Endothelial cell of umbilical vein (primary cell): ENCODE data around the gene MTREX. TPM values are rescaled to one million over a fixed set of nuclear protein-coding genes. Genes with fewer than 3 reads are reported as not detected.

Experiments
- BruUV-seq: library from RNA; stranded (reverse); fragments of 400-500 nt; replicated peaks from 2 replicates; lab custom pipeline; 2021; lab: Mats Ljungman, UMichigan
- CTCF ChIA-PET: fragments of 300-600, 350-600 bp; sonication (Branson Sonifier 250); formaldehyde crosslinking; loops from one replicate; lab custom pipeline; 2021; ENCODE audit warnings: antibody characterized with exemption, inconsistent platforms; lab: Charles Lee
- POLR2A ChIA-PET: fragments of 300-600, 350-600 bp; sonication (Branson Sonifier 250); formaldehyde crosslinking; loops from one replicate; lab custom pipeline; 2021; ENCODE audit warnings: antibody characterized with exemption, inconsistent platforms; lab: Charles Lee
- DNase-seq: peaks from one replicate; pipeline ENCODE4 v3.0.0-alpha.2; 2011; ENCODE audit warnings: low read depth, low spot score
- FAIRE-seq: peaks from 2 replicates; lab custom pipeline; 2011; peaks lifted over from hg19 to GRCh38; lab: Jason Lieb, UNC
- H2AFZ ChIP-seq: 2 replicates; pipeline ENCODE4 v1.6.0; 2012; ENCODE audit warnings: low read depth, low read length, control low read depth, inconsistent platforms
- H3K27ac ChIP-seq: 2 replicates; pipeline ENCODE4 v1.5.1; 2011; ENCODE audit warnings: low read depth, mild to moderate bottlenecking, control low read depth, low read length, moderate library complexity; ENCODE audit not compliant: insufficient read depth
- H3K27me3 ChIP-seq, 2 experiments: 2 replicates each; pipeline versions ENCODE4 v1.6.0 to v1.6.1; 2011; ENCODE audit warnings: low read length in 2 of 2, mixed read lengths in 1 of 2; ENCODE audit not compliant: control insufficient read depth in 2 of 2, insufficient read depth in 2 of 2
- H3K36me3 ChIP-seq, 2 experiments: 2 replicates in 1 of 2; 3 replicates in 1 of 2; pipeline ENCODE4 v1.5.1; 2011; ENCODE audit warnings: low read length in 2 of 2, mild to moderate bottlenecking in 1 of 2, moderate library complexity in 1 of 2; ENCODE audit not compliant: control insufficient read depth in 2 of 2, insufficient read depth in 2 of 2; ENCODE audit errors: extremely low read depth in 1 of 2
- H3K4me1 ChIP-seq: 3 replicates; pipeline ENCODE4 v1.5.1; 2011; ENCODE audit warnings: mild to moderate bottlenecking, low read length; ENCODE audit not compliant: control insufficient read depth, insufficient read depth; ENCODE audit errors: extremely low read depth
- H3K4me2 ChIP-seq: 2 replicates; pipeline ENCODE4 v1.6.1; 2011; ENCODE audit warnings: low read length, control low read depth, mixed read lengths; ENCODE audit not compliant: insufficient read depth
- H3K4me3 ChIP-seq, 3 experiments: fragments of 200-600 bp in 1 of 3; sonication (generic), shearing (Covaris generic) in 1 of 3; replicated peaks in 1 of 3; 2 replicates each; pipeline ENCODE4 v1.5.1; 2011 to 2016; ENCODE audit warnings: control low read depth in 3 of 3, low read length in 3 of 3, mild to moderate bottlenecking in 2 of 3, inconsistent platforms in 1 of 3, low read depth in 1 of 3, moderate library complexity in 1 of 3; ENCODE audit not compliant: insufficient read depth in 1 of 3
- H3K79me2 ChIP-seq: 2 replicates; pipeline ENCODE4 v1.6.0; 2012; ENCODE audit warnings: low read length, inconsistent platforms; ENCODE audit not compliant: control insufficient read depth, insufficient read depth
- H3K9ac ChIP-seq: replicated peaks from 2 replicates; pipeline ENCODE3; 2011; ENCODE audit warnings: low read length, control low read depth; ENCODE audit not compliant: insufficient read depth; ENCODE audit errors: extremely low read depth
- H3K9me1 ChIP-seq: replicated peaks from 3 replicates; pipeline ENCODE4 v1.6.0; 2011; ENCODE audit warnings: mild to moderate bottlenecking, low read length; ENCODE audit not compliant: control insufficient read depth, insufficient read depth; ENCODE audit errors: extremely low read depth
- H3K9me3 ChIP-seq: replicated peaks from 2 replicates; pipeline ENCODE4 v1.5.1; 2012; ENCODE audit warnings: low read length, inconsistent platforms; ENCODE audit not compliant: control insufficient read depth, insufficient read depth
- H4K20me1 ChIP-seq: replicated peaks from 2 replicates; pipeline ENCODE3; 2011; ENCODE audit warnings: mild to moderate bottlenecking, low read length; ENCODE audit not compliant: control insufficient read depth, insufficient read depth; ENCODE audit errors: extremely low read depth
- EZH2 ChIP-seq: IDR thresholded peaks from 2 replicates; pipeline ENCODE4 v1.6.1; 2012; ENCODE audit warnings: borderline replicate concordance, low read depth, mild to moderate bottlenecking, moderate library complexity, low read length, inconsistent platforms; ENCODE audit not compliant: severe bottlenecking
- FOS ChIP-seq: IDR thresholded peaks from 2 replicates; pipeline ENCODE4 v1.6.1; 2011; ENCODE audit warnings: mild to moderate bottlenecking, low read length, moderate library complexity, borderline replicate concordance; ENCODE audit not compliant: insufficient read depth
- GATA2 ChIP-seq: IDR thresholded peaks from 2 replicates; pipeline ENCODE4 v1.7.0; 2011; ENCODE audit warnings: low read depth, mild to moderate bottlenecking, moderate library complexity, mixed read lengths, low read length; ENCODE audit not compliant: insufficient read length, insufficient read depth
- JUN ChIP-seq: IDR thresholded peaks from 2 replicates; pipeline ENCODE4 v1.6.1; 2011; ENCODE audit warnings: borderline replicate concordance, low read depth; ENCODE audit not compliant: insufficient read length, insufficient read depth
- MYC ChIP-seq: IDR thresholded peaks from one replicate; pipeline ENCODE4 v1.6.1; 2011; ENCODE audit warnings: mild to moderate bottlenecking, low read depth, low read length
- POLR2A ChIP-seq: IDR thresholded peaks from 2 replicates; pipeline ENCODE4 v1.6.1; 2012; ENCODE audit warnings: low read depth, mild to moderate bottlenecking, control low read depth, low read length
- POLR2AphosphoS5 ChIP-seq: IDR thresholded peaks from 2 replicates; pipeline ENCODE4 v1.6.1; 2012; ENCODE audit warnings: low read depth, mild to moderate bottlenecking, control low read depth, low read length, moderate library complexity; ENCODE audit not compliant: insufficient read depth
- dilution Hi-C: fragments of 300-500 bp; cut with MboI; formaldehyde crosslinking; loops from one replicate; pipeline ENCODE4 v1.15.0; 2019; ENCODE audit warnings: low sequenced_read_pairs; ENCODE audit not compliant: extremely low pct_ligation_motif_present
- intact Hi-C: fragments of 100-400 bp; cut with micrococcal nuclease; formaldehyde crosslinking; loops from one replicate; pipeline ENCODE4 v1.10.0; 2022
- polyA plus RNA-seq, 4 experiments: library from polyadenylated mRNA; depleted of rRNA in 3 of 4; stranded (reverse) in 3 of 4; unstranded in 1 of 4; fragments of >200 nt; gene quantifications; 2 replicates each; pipeline versions ENCODE4 v1.2.1 to v1.2.3, GENCODE V29; 2011 to 2012; ENCODE audit warnings: missing spikeins in 1 of 4
- total RNA-seq: library from RNA; stranded (reverse); gene quantifications from 2 replicates; pipeline ENCODE4 v1.2.3, GENCODE V29; 2021
- TF ChIP-seq, protein P1 (sequence below), 2 donors: IDR thresholded peaks; 1 replicate in 1 of 2; 2 replicates in 1 of 2; pipeline ENCODE4 v1.5.1; 2011; ENCODE audit warnings: low read length in 2 of 2, mild to moderate bottlenecking in 2 of 2, moderate library complexity in 2 of 2, control low read depth in 1 of 2, inconsistent platforms in 1 of 2, low read depth in 1 of 2; ENCODE audit not compliant: insufficient read depth in 1 of 2; ENCODE audit errors: extremely low read depth in 1 of 2
- TF ChIP-seq, protein P2 (sequence below): IDR thresholded peaks from 2 replicates; pipeline ENCODE4 v1.6.1; 2011; ENCODE audit not compliant: insufficient read depth, insufficient read length

MTREX gene
- total and polyA plus RNA-seq, 2 donors (not counting 3 experiments of a cell fraction or from before 2014, with no cell fraction given), result 9.8 to 76.3 TPM

DNA sequence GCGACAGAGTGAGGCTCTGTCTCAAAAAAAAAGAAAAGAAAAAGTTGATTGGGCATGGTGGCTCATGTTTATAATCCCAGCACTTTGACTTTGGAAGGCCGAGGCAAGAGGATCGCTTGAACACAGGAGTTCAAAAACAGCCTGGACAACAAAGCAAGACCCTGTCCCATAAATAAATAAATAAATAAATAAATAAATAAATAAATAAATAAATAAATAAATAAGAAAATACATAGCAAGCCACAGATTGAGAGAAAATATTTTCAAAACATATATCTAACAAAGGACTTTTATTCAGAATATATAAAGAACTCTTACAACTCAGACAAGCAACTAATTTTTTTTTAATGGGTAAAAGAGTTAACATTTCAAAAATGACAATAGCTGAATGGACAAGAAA is 155.8 kb downstream of the MTREX start:
- Histone ChIP-seq H3K27ac (no peak overlapping the region), H3K27me3 (no peaks in the 10 kb centered on the region), H3K9me1 (no peaks in the 10 kb centered on the region), H3K4me1 (no peaks in the 10 kb centered on the region), H2AFZ (no peak overlapping the region), H3K79me2 (no peaks in the 10 kb centered on the region), H3K36me3 (no peaks in the 10 kb centered on the region), H3K4me2 (no peak overlapping the region), H3K9me3 (no peaks in the 10 kb centered on the region), H3K9ac (no peak overlapping the region), H4K20me1 (no peaks in the 10 kb centered on the region), H3K4me3 (no peak overlapping the region)
- intact Hi-C loops, result no loop called here
- dilution Hi-C loops, result no loop called here
- POLR2A ChIA-PET, result no interaction called here
- BruUV-seq, result no TSS peak
- FAIRE-seq, result no peak
- CTCF ChIA-PET, result no interaction called here
- TF ChIP-seq, protein P1, sequence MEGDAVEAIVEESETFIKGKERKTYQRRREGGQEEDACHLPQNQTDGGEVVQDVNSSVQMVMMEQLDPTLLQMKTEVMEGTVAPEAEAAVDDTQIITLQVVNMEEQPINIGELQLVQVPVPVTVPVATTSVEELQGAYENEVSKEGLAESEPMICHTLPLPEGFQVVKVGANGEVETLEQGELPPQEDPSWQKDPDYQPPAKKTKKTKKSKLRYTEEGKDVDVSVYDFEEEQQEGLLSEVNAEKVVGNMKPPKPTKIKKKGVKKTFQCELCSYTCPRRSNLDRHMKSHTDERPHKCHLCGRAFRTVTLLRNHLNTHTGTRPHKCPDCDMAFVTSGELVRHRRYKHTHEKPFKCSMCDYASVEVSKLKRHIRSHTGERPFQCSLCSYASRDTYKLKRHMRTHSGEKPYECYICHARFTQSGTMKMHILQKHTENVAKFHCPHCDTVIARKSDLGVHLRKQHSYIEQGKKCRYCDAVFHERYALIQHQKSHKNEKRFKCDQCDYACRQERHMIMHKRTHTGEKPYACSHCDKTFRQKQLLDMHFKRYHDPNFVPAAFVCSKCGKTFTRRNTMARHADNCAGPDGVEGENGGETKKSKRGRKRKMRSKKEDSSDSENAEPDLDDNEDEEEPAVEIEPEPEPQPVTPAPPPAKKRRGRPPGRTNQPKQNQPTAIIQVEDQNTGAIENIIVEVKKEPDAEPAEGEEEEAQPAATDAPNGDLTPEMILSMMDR (IDR thresholded peaks at IDR 0.05; ENCODE audit: extremely low read depth in 1 of 2, insufficient read depth in 1 of 2, low read depth in 1 of 2, low read length in 2 of 2), result no peak
- TF ChIP-seq FOS, result no peak
- no peak for TF ChIP-seq JUN
- TF ChIP-seq EZH2, result no peak
- no peak for TF ChIP-seq POLR2AphosphoS5
- TF ChIP-seq, protein P2, sequence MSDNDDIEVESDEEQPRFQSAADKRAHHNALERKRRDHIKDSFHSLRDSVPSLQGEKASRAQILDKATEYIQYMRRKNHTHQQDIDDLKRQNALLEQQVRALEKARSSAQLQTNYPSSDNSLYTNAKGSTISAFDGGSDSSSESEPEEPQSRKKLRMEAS, result no peak
- TF ChIP-seq POLR2A, result no peak
- no peak for TF ChIP-seq MYC
- TF ChIP-seq GATA2, result no peak
- DNase-seq, result no peak
